Measurements from ENCODE around the gene ITGAL. TPM values are rescaled to one million over a fixed set of nuclear protein-coding genes. Genes with fewer than 3 reads are reported as not detected.

ITGAL gene
- total and polyA plus RNA-seq, 2 of the 13 experiments (the other 11 are each of a cell fraction or from before 2014, with no cell fraction given) = 0.86 to 1.2 TPM

GRCh38 chr16:30488764-30489605 is 16.4 kb downstream of the ITGAL start (continued):
- TF ChIP-seq E2F2 (CRISPR knock-in tag; IDR thresholded peaks at IDR 0.05; ENCODE audit: borderline replicate concordance) = no peak
- TF ChIP-seq SNAPC4 (CRISPR knock-in tag; IDR thresholded peaks at IDR 0.05) = no peak
- no peak for TF ChIP-seq CENPBD1 (CRISPR knock-in tag; IDR thresholded peaks at IDR 0.05; ENCODE audit: borderline replicate concordance, low read depth)
- TF ChIP-seq NCOR1 (IDR thresholded peaks at IDR 0.05; ENCODE audit: borderline replicate concordance, low read length) = no peak
- TF ChIP-seq ZNF776 (CRISPR knock-in tag; IDR thresholded peaks at IDR 0.05) = no peak
- peak; percentile 84 for TF ChIP-seq MED1 (CRISPR knock-in tag; IDR thresholded peaks at IDR 0.05)
- TF ChIP-seq ZNF18 (CRISPR knock-in tag; IDR thresholded peaks at IDR 0.05; ENCODE audit: insufficient replicate concordance) = peak; percentile 85
- no peak for TF ChIP-seq FOXK1 (CRISPR knock-in tag; IDR thresholded peaks at IDR 0.05; ENCODE audit: borderline replicate concordance, low read depth)
- TF ChIP-seq TRAFD1 (CRISPR knock-in tag; IDR thresholded peaks at IDR 0.05; ENCODE audit: borderline replicate concordance) = peak; percentile 34; the same call in 1 of the 2 replicates
- TF ChIP-seq SP2 (CRISPR knock-in tag; IDR thresholded peaks at IDR 0.05) = no peak
- TF ChIP-seq NR1H2 (CRISPR knock-in tag; IDR thresholded peaks at IDR 0.05; ENCODE audit: borderline replicate concordance, low read depth) = no peak
- TF ChIP-seq CBX5 (CRISPR knock-in tag; IDR thresholded peaks at IDR 0.05; ENCODE audit: borderline replicate concordance) = peak; percentile 64; the same call in 1 of the 2 replicates
- peak; percentile 68; the same call in 1 of the 2 replicates for TF ChIP-seq KAT7 (CRISPR knock-in tag; IDR thresholded peaks at IDR 0.05; ENCODE audit: borderline replicate concordance)
- TF ChIP-seq ZNF362 (CRISPR knock-in tag; IDR thresholded peaks at IDR 0.05; ENCODE audit: borderline replicate concordance) = peak; percentile 32; the same call in 1 of the 2 replicates
- no peak for TF ChIP-seq ZKSCAN5 (CRISPR knock-in tag; IDR thresholded peaks at IDR 0.05)
- no peak for TF ChIP-seq RFX1 (IDR thresholded peaks at IDR 0.05)
- TF ChIP-seq ZNF773 (CRISPR knock-in tag; IDR thresholded peaks at IDR 0.05; ENCODE audit: borderline replicate concordance) = no peak
